Natural killer cell treated with Interleukin-12 subunit alpha and Interleukin-12 subunit beta and Interleukin-15 and Interleukin-18, amount 100 ng/mL, for 72 hours (primary cell): ENCODE measurements around the gene CCDC126. TPM values are rescaled to one million over a fixed set of nuclear protein-coding genes. Genes with fewer than 3 reads are reported as not detected.
A peak's percentile ranks its signal among the peaks of the same experiment; 100 is the strongest.
"Not testable (repeated sequence)": the region's sequence is repeated elsewhere in the genome, so short reads cannot be mapped to it uniquely, and the experiment has no call there.

ENCODE experiments used
- ATAC-seq, 2 donors: fragments of 150-1000 bp; cut with Tn5 transposase in 1 of 2; sonication (Bioruptor Pico), chemical (Tn5 transposase) in 1 of 2; 2 replicates each; pipeline ENCODE4 v1.10.0; 2021
- DNase-seq: peaks from one replicate; pipeline ENCODE4 v3.0.0; 2022; ENCODE audit warnings: low spot score
- H3K27ac Mint-ChIP-seq, 2 donors: 1 replicate in 1 of 2; 2 replicates in 1 of 2; pipeline ENCODE4 v1.8.0; 2022; ENCODE audit warnings: mixed read lengths in 2 of 2, mild to moderate bottlenecking in 1 of 2, moderate library complexity in 1 of 2
- H3K27me3 Mint-ChIP-seq, 2 donors: 1 replicate in 1 of 2; 2 replicates in 1 of 2; pipeline ENCODE4 v1.8.0; 2022; ENCODE audit warnings: mixed read lengths in 2 of 2
- H3K36me3 Mint-ChIP-seq: one replicate; pipeline ENCODE4 v1.8.0; 2022; ENCODE audit warnings: mixed read lengths
- H3K4me1 Mint-ChIP-seq, 2 donors: 1 replicate in 1 of 2; 2 replicates in 1 of 2; pipeline ENCODE4 v1.8.0; 2022; ENCODE audit warnings: low read depth in 2 of 2, mixed read lengths in 2 of 2, mild to moderate bottlenecking in 1 of 2
- H3K4me3 Mint-ChIP-seq: one replicate; pipeline ENCODE4 v1.8.0; 2022; ENCODE audit warnings: mixed read lengths
- H3K9me3 Mint-ChIP-seq: 2 replicates; pipeline ENCODE4 v1.8.0; 2022; ENCODE audit warnings: mixed read lengths
- total RNA-seq, 2 donors: library from RNA; stranded (reverse); gene quantifications; one replicate each; pipeline ENCODE4 v1.2.3, GENCODE V29; 2022

CCDC126 gene
- total RNA-seq, 2 donors from 2014 or later = 8.5 to 10.2 TPM

- no peak for ATAC-seq
- Mint-ChIP-seq H3K4me1 (no peaks in the 10 kb centered on the region), H3K27ac (no peak overlapping the region), H3K4me3 (no peak overlapping the region), H3K36me3 (peaks cover 16% of the 10 kb centered on the region), H3K9me3 (peaks cover 9% of the 10 kb centered on the region), H3K27me3 (peaks cover 0 to 7% of the 10 kb centered on the region in 2 donors)
- DNase-seq = no peak
Measured at GRCh38 chr7:23658831-23659427, 61.7 kb downstream of the CCDC126 start.

- Mint-ChIP-seq H3K27me3 (peaks cover 0 to 5% of the 10 kb centered on the region in 2 donors), H3K27ac (no peak overlapping the region), H3K4me3 (no peak overlapping the region), H3K4me1 (no peaks in the 10 kb centered on the region), H3K9me3 (peaks cover 9% of the 10 kb centered on the region), H3K36me3 (peaks cover 12% of the 10 kb centered on the region)
- ATAC-seq = no peak
- DNase-seq = no peak
Measured at GRCh38 chr7:23661385-23661784, 64.2 kb downstream of the CCDC126 start.

- peaks cover 7% of the 10 kb centered on the region for H3K36me3 Mint-ChIP-seq
- H3K9me3 Mint-ChIP-seq = peaks cover 6% of the 10 kb centered on the region
- H3K4me1 Mint-ChIP-seq = no peaks in the 10 kb centered on the region
- no peak overlapping the region for H3K27ac Mint-ChIP-seq
- H3K27me3 Mint-ChIP-seq = peaks cover 0 to 3% of the 10 kb centered on the region in 2 donors
- no peak overlapping the region for H3K4me3 Mint-ChIP-seq
- ATAC-seq (no peak), DNase-seq (no peak)
Measured at GRCh38 chr7:23662124-23662983, 65.2 kb downstream of the CCDC126 start.

- Mint-ChIP-seq H3K9me3 (peaks cover 6% of the 10 kb centered on the region), H3K36me3 (peaks cover 7% of the 10 kb centered on the region), H3K27ac (no peak overlapping the region), H3K27me3 (peaks cover 0 to 3% of the 10 kb centered on the region in 2 donors), H3K4me3 (no peak overlapping the region), H3K4me1 (no peaks in the 10 kb centered on the region)
- ATAC-seq = no peak
- no peak for DNase-seq
Measured at GRCh38 chr7:23662984-23663313, 65.8 kb downstream of the CCDC126 start.

GRCh38 chr7:23664122-23664521 lies 66.9 kb downstream of the CCDC126 start:
- no peak for DNase-seq
- Mint-ChIP-seq H3K27me3 (peaks cover 0 to 3% of the 10 kb centered on the region in 2 donors), H3K4me3 (no peak overlapping the region), H3K36me3 (peaks cover 3% of the 10 kb centered on the region), H3K4me1 (no peaks in the 10 kb centered on the region), H3K9me3 (no peaks in the 10 kb centered on the region), H3K27ac (no peak overlapping the region)
- no peak for ATAC-seq

GRCh38 chr7:23672033-23672432 lies 74.9 kb downstream of the CCDC126 start:
- Mint-ChIP-seq H3K4me3 (no peak overlapping the region), H3K36me3 (no peaks in the 10 kb centered on the region), H3K4me1 (no peaks in the 10 kb centered on the region), H3K9me3 (no peaks in the 10 kb centered on the region), H3K27ac (no peak overlapping the region), H3K27me3 (peaks cover 18 to 39% of the 10 kb centered on the region in 2 donors)
- no peak for ATAC-seq
- no peak for DNase-seq

GRCh38 chr7:23679898-23680413 lies 82.8 kb downstream of the CCDC126 start, which contains the start of gene FAM221A:
FAM221A (plus strand) TSS chr7:23680199; CDS start chr7:23680219, 20 bp downstream.
- ATAC-seq = peak; percentile 99
- DNase-seq = peak; percentile 84
- Mint-ChIP-seq H3K36me3 (no peaks in the 10 kb centered on the region), H3K27ac (peak within 1 kb of the TSS; percentile 14 to 66), H3K27me3 (peaks cover 7 to 16% of the 10 kb centered on the region in 2 donors), H3K4me1 (peaks cover 0 to 8% of the 10 kb centered on the region in 2 donors), H3K4me3 (peak within 1 kb of the TSS; percentile 86), H3K9me3 (no peaks in the 10 kb centered on the region)

- H3K9me3 Mint-ChIP-seq = no peaks in the 10 kb centered on the region
- peak overlapping the region; percentile 86 for H3K4me3 Mint-ChIP-seq
- no peaks in the 10 kb centered on the region for H3K36me3 Mint-ChIP-seq
- DNase-seq (no peak), ATAC-seq (peak; percentile 44 to 56)
- H3K4me1 Mint-ChIP-seq = peaks cover 0 to 8% of the 10 kb centered on the region in 2 donors
- peaks cover under 1 to 8% of the 10 kb centered on the region in 2 donors for H3K27me3 Mint-ChIP-seq
- peak overlapping the region; percentile 14 to 66 for H3K27ac Mint-ChIP-seq
Measured at GRCh38 chr7:23680414-23681405, 83.5 kb downstream of the CCDC126 start.

GRCh38 chr7:23684041-23684440 lies 86.9 kb downstream of the CCDC126 start:
- H3K27ac Mint-ChIP-seq, ATAC-seq, H3K4me3 Mint-ChIP-seq, DNase-seq, H3K27me3 Mint-ChIP-seq, H3K4me1 Mint-ChIP-seq, H3K36me3 Mint-ChIP-seq, H3K9me3 Mint-ChIP-seq: not testable (repeated sequence)

- Mint-ChIP-seq H3K9me3 (no peaks in the 10 kb centered on the region), H3K36me3 (no peaks in the 10 kb centered on the region), H3K27me3 (no peaks in the 10 kb centered on the region), H3K4me1 (peaks cover 0 to 4% of the 10 kb centered on the region in 2 donors), H3K27ac (no peak overlapping the region), H3K4me3 (no peak overlapping the region)
- no peak for ATAC-seq
- no peak for DNase-seq
Measured at GRCh38 chr7:23685731-23686130, 88.5 kb downstream of the CCDC126 start.

- no peak for ATAC-seq
- H3K36me3 Mint-ChIP-seq = no peaks in the 10 kb centered on the region
- H3K4me1 Mint-ChIP-seq = no peaks in the 10 kb centered on the region
- no peaks in the 10 kb centered on the region for H3K9me3 Mint-ChIP-seq
- H3K27me3 Mint-ChIP-seq = no peaks in the 10 kb centered on the region
- no peak for DNase-seq
- H3K4me3 Mint-ChIP-seq = no peak overlapping the region
- H3K27ac Mint-ChIP-seq = no peak overlapping the region
Measured at GRCh38 chr7:23687011-23687410, 89.8 kb downstream of the CCDC126 start.

GRCh38 chr7:23689165-23689564 lies 92.0 kb downstream of the CCDC126 start:
- Mint-ChIP-seq H3K4me1 (no peaks in the 10 kb centered on the region), H3K27ac (no peak overlapping the region), H3K9me3 (no peaks in the 10 kb centered on the region), H3K4me3 (no peak overlapping the region), H3K36me3 (no peaks in the 10 kb centered on the region), H3K27me3 (no peaks in the 10 kb centered on the region)
- no peak for DNase-seq
- ATAC-seq = no peak

- no peak overlapping the region for H3K4me3 Mint-ChIP-seq
- H3K27me3 Mint-ChIP-seq = no peaks in the 10 kb centered on the region
- H3K36me3 Mint-ChIP-seq = no peaks in the 10 kb centered on the region
- no peak overlapping the region for H3K27ac Mint-ChIP-seq
- DNase-seq = no peak
- no peaks in the 10 kb centered on the region for H3K9me3 Mint-ChIP-seq
- no peaks in the 10 kb centered on the region for H3K4me1 Mint-ChIP-seq
- no peak for ATAC-seq
Measured at GRCh38 chr7:23691320-23691719, 94.1 kb downstream of the CCDC126 start.
